Activated CD4-positive, alpha-beta T cell treated with anti-CD3 and anti-CD28 coated beads, Interleukin-2, amount 50 U/mL, for 16 hours (primary cell): Measurements from ENCODE around the gene SRRM1.

ENCODE experiments used
- DNase-seq: peaks from one replicate; pipeline ENCODE4 v3.0.0-alpha.2; 2020

Gene SRRM1, protein sequence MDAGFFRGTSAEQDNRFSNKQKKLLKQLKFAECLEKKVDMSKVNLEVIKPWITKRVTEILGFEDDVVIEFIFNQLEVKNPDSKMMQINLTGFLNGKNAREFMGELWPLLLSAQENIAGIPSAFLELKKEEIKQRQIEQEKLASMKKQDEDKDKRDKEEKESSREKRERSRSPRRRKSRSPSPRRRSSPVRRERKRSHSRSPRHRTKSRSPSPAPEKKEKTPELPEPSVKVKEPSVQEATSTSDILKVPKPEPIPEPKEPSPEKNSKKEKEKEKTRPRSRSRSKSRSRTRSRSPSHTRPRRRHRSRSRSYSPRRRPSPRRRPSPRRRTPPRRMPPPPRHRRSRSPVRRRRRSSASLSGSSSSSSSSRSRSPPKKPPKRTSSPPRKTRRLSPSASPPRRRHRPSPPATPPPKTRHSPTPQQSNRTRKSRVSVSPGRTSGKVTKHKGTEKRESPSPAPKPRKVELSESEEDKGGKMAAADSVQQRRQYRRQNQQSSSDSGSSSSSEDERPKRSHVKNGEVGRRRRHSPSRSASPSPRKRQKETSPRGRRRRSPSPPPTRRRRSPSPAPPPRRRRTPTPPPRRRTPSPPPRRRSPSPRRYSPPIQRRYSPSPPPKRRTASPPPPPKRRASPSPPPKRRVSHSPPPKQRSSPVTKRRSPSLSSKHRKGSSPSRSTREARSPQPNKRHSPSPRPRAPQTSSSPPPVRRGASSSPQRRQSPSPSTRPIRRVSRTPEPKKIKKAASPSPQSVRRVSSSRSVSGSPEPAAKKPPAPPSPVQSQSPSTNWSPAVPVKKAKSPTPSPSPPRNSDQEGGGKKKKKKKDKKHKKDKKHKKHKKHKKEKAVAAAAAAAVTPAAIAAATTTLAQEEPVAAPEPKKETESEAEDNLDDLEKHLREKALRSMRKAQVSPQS

DNA sequence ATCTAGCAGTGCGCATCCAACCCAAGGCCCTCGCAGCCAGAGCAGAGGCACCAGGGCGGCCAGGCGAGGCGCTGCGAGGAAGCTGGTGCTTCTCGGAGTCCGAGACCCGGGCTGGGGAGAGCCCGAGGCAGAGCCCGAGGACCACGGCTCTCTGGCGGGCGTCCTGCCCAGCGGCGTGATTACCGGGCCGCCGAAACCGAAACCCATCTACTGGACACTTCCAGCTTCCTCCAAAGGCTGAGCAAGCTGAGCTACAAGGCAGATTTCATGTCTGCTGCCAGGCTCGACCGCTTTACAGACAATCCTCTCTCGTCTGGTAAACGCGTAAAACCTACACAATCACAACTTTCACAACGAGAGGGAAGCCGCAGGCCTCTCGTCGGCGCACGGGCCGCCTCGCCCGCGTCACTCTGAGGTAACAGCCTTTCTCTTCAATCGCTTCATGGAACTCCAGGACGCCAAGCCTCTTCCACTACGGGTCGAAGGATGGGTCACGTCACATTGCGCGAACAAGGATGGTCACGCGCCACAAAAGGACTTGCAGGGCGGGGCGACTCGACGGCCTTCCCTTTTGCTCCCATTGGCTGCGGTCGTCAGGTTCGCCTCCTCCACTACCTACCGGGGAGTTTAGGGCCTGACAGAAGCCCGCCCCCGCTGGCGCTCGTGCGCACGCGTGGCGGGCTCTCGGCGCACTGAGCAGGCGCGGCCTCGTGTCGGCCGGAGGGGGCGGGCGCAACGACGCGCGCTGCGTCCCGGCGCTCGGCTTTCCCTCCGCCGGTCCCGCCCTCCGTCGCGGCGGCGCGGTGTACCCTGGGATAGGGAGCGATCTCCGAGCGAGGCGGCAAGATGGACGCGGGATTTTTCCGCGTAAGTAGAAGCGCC is at the start of gene SRRM1:
SRRM1 (plus strand) TSS at position 822 of the 882 bp plus-strand sequence; CDS start at position 847, 25 bp downstream.
- DNase-seq = peak; percentile 100

DNA sequence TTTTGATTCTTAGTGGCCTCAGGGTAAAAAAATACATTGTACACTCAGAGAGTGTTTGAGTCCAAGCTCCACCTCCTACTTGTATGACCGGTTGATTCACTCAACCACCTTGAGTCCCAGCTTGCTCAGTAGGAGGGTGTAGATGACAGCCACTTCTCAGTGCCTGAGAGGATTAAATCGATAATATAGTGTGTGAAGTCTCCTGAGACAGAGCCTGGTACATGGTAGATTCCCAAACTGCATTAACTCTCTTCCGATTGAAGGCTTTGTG is 48.8 kb upstream of the SRRM1 start:
- DNase-seq = no peak

DNA sequence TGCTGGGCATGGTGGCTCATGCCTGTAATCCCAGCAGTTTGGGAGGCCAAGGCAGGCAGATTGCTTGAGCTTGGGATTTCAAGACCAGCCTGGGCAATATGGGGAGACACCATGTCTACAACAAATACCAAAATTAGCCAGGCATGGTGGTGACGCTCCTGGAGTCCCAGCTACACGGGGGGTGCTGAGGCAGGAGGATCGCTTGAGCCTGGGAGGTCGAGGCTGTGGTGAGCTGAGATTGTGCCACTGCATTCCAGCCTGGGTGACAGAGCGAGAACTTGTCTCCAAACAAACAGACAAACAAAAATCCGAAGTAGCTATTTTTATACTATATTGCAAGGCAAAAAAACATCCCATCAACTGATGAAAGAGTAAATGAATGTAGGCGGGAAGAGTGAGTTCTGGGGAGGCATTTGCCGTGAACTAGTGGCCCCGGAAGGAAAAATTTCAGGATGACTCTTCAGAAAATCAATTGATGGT is 46.7 kb upstream of the SRRM1 start:
- DNase-seq = no peak

DNA sequence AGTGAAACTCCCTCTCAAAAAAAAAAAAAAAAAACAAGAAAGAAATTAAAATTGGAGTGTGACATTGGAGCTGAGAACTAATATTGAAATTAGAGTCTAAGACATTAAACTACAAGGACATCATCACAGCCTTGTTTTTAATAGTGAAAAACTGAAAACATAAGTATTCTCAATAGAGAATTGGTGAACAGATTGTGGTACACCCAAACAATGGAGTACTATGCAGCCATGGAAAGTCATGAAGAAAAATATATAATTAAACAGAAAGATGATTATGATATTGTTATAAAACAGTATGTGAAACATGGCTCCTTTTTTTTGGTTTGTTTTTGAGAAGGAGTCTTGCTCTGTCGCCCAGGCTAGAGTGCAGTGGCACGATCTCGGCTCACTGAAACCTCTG is 43.8 kb upstream of the SRRM1 start:
- no peak for DNase-seq

DNA sequence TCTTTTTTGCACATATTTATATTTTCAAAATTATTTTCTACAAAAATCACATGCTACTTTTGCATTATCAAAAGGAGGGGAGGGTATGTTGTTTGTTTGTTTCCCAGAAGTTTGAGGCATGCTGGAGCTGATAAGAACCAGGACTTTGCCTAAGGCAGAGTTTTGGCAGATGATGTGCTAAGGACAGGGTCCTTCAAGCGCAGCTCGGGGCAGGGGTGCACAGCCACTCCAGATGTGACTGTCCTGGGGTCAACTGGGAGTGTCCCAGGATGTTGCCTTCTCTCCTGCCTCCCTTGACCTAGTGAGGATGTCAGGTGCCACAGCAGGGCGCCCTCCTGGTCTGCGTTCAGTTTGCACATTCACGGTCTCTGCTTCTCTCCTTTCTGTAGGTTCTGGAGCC is 42.6 kb upstream of the SRRM1 start:
- no peak for DNase-seq

DNA sequence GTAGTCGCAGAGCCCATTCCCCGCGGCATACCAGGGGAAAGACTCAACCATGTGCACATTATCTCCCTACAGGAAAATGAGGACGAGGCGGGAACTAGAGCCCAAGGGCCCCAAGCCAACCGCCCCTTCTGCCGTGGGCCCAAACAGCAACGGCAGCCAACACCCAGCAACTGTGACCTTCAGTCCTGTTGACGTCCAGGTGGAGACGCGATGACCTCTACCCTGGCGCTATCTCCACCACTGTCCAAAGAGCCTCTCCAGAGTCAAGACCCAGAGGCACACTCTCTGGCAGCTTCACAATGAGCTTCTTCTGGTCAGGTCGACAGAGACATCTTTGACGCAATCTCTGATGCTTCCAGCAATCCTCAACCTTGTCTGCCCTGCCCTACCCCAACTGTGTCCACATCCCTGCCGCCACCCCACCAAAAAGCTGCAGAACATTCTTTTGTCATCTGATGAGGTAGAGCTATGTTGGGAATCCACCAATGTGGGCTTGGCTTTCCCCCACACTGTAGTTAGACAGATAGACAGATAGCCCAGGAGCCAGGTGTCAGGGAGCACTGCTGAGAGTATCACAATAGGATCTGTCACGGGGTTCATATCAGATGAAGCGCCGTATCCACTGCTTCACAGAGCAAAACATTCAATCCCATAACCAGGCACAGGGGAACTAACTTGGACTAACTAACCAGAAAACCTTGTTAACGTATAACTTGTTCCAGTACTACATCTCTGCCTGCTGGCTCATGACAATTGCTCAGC is 37.4 kb upstream of the SRRM1 start:
- DNase-seq = no peak

DNA sequence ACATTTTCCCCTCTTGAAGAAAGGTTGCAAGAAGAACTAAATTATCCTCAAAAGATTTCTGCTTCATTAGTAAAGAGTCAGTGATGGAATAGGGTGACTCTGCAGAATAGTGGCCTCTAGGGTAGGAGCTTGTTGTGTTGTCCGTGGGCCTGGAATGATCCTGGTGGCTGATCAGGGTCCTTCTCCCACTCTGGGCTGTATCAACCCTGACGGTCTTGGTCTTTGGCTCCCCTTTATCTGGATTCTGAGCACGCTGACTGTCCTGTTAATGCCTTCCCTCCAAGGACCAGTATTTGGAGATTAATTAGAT is 36.9 kb upstream of the SRRM1 start:
- no peak for DNase-seq

DNA sequence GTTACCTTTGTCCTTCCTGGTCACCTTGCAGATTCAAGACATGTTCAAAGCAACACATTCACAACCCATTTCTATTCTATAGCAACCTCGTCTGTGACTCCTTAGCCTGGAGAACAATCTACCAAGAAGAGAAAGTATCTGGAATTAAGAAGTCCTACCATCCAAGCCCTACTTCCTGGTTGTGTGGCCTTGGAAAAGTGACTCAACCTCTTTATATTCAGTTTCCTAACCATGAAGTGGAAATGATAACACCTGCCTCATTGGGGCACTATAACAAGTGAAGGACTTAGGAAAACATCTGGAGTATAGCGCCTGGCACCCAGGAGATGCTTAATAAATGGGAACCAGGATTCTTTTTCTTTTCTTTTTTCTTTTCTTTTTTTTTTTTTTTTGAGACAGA is 36.5 kb upstream of the SRRM1 start:
- no peak for DNase-seq

DNA sequence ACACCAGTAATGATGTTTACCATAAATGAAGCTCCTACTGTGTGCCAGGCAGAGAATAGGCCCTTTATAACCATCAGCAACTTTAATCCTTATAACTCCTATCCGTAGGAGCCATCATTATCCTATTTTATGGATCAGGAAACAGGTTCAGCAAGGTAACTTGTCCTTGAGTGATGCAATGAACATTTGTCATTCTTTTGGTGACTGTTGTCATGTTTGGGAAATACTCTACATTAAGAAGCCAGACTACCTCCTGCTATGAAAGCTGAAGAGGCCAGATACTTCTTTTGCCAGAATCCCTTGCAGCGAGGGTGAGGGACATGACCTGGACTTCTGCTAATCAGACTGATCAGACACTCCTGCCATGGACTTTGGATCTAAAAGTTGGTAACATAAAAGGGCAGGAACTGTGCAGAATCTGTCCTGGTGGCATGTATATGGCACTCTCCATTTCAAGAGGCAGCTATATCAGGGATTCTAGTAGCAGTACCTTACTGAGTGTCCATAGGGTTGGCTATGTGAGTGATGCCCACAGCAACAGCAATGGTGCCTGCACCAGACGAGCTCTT is 33.1 kb upstream of the SRRM1 start:
- no peak for DNase-seq

DNA sequence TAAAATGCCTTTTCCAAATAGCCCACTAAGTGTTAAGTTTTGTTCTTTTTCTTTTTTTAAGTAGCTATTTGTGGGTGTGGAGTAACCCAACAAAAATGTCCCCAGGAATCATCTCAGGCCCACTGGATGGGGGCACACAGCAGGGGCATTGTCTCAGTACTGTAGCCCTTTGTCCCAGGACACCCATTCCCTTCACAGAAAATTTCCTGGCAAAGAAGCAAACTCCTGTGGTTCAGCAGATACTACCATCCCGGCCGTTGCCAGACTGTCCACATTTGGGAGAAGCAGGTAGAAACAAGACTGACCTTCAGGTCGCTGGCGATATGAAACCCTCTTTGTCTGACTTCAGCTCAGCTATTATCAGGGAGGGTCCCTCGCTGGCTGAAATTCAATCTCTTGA is 23.7 kb upstream of the SRRM1 start:
- DNase-seq = no peak

DNA sequence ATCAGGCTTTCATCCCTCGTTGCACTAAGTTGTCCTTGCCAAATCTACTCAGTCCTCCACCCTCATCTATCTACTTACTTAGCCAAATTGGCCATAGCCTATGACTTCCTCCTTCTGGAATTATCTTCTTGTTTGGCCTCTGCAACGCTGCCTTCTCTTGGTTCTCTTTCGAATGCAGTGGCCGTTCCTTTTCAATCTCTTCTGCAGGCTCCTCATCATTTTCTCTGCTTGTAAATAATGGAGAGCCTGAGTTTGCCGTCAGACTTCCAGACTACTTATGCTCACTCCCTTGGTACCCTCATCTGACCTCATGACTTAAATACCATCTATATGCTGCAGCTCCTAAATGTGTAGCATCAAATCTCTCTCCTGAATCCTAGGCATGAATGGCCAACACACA is 22.4 kb upstream of the SRRM1 start:
- DNase-seq = no peak

DNA sequence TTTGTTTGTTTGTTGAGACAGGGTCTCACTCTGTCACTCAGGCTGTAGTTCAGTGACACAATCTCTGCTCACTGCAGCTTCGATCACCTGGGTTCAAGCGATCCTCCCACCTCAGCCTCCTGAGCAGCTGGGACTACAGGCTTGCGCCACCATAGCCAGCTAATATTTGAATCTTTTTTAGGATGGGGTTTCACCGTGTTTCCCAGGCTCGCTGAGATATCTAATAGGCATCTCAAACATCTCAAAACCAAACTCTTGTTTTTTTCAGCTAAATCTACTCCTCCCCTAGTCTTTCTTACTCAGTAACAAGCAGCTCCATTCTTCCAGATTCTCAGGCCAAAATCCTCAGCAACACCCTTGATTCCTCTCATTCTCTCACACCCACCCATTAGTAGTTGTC is 22.0 kb upstream of the SRRM1 start:
- DNase-seq = no peak

DNA sequence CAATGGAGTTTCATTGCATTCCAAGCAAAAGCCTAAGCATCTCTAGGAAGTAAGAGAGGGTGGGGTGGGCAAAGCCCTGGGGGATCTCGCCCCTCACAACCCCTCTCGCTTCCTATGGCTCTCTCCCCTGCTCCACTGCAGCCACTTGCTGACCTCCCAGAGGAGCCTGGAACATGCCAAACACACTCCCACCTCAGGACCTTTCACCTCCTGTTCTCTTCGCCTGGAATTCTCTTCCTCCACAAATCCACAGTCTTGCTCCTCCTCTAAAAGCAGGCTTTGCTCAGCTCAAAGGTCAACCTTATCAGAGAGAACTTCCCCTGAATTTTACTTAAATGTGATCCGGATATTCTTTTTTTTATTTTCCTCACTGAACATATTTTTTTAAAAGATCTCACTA is 20.9 kb upstream of the SRRM1 start:
- no peak for DNase-seq

DNA sequence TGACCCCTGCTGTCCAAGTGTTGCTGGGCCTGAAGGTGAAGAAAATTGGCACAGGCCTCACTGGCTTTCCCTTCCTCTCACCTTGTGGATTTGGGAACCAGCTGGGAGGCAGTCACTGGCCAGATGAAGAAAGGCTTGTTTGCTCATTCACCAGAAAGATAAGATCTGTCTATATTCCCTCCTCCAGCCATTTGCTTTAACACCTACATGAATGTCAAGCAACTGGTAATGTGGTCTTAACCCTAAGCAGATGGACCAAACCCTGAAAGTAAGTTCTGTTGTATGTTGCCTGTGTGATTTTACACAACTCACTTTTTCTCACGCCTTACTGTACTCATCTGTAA is 10.3 kb upstream of the SRRM1 start:
- no peak for DNase-seq

DNA sequence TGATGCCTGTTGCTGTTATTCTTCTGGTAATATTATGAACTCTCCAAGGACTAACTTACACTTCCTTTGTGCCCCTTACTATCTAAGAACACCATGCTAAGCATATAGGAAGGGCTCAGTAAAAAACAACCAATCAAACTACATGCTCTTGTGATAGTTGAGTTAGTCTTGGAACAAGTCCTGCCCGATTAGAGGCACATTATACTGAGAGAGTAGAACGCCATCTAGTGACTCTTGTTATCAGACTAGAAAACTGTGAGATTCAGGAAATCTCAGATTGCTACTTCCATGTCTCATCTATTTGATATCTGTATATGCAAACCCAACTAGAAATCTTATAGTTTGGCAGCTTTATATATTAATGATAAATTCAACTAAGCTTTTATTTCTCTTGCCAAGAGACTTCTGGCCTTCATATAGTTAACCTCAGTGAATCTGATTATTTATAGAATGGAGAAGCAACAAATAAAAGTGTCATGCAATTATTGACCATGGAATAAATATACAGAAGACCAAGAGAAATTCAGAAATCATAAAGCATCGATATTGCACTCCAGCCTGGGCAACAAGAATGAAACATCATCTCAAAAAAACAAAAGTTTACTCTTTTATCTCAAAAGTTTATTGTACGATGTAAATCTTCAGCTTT is 7.8 kb upstream of the SRRM1 start:
- DNase-seq = peak; percentile 56

DNA sequence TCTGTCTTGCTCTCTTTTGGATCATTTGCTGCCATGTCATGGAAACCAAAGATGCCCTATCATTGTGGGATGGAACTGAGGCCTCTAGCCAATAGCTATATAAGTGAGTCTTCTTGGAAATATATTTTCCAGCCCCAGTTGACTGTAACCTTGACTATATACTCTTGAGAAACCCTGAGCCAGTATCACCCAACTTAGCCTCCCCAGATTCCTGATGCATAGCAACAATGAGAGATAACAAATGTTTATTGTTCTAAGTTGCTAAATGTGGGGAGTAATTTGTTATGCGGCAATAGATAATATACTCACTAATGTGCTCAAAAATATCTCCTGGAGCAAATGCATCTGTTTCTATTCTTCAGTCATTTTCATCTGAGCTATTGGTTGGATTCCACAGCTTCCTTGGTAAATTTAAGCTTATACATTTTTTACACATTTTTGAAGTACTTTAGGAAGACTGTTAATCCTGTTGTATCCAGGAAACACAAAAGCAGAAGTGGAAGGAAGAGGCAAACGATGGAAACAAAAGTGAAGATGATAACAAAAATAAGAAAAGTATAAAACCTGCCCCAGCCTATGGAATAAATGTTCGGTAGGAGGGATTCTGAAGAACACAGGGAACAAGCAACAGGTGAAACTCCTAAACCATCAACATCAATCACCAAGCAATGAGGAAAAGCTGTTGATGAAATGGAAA is 6.3 kb upstream of the SRRM1 start:
- no peak for DNase-seq

DNA sequence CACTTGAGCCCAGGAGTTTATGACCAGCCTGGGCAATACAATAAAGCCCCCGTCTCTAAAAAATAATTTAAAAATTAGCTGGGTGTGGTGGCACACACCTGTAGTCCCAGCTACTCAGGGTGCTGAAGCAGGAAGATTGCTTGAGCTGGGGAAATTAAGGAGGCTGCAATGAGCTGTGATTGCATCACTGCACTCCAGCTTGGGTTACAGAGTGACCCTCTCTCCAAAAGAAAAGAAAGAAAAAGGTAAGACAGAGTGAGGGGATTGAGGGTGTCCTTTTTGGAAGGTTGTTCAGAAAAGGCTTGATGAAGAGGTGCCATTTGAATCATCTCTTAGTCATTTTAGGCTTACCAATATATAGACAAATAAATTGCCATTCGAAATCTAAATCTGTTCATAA is 4.0 kb upstream of the SRRM1 start:
- DNase-seq = no peak

DNA sequence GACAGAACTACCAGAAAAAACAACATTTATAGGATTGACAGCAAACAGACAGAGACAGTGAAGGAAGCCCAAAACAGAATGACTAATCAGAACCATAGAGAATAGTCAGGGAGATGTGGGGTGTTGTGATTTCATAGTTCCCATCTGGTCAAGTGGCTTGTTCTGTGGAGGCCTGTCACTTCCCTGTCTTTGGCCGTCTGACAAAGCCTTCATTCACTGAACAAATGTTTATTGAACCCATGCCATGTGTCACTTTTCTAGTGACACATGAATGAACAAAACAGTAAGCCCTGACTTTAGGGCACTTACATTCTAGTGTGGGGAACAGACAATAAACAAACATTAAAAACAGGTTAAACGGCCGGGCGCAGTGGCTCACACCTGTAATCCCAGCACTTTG is 3.2 kb upstream of the SRRM1 start:
- no peak for DNase-seq

DNA sequence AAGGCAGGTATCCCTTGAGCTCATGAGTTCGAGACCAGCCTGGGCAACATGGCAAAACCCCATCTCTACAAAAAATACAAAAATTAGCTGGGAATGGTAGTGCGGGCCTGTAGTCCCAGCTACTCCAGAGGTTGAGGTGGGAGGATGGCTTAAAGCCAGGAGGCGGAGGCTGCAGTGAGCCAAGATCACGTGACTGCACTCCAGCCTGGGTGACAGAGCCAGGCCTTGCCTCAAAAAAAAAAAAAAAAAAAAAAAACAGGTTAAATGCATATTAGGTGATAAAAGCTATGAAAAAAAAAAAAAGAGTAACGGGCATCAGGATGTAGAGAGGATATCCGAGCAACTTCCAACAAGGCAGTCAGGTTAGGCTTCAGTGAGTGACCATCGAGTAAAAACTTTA is 2.8 kb upstream of the SRRM1 start:
- no peak for DNase-seq

DNA sequence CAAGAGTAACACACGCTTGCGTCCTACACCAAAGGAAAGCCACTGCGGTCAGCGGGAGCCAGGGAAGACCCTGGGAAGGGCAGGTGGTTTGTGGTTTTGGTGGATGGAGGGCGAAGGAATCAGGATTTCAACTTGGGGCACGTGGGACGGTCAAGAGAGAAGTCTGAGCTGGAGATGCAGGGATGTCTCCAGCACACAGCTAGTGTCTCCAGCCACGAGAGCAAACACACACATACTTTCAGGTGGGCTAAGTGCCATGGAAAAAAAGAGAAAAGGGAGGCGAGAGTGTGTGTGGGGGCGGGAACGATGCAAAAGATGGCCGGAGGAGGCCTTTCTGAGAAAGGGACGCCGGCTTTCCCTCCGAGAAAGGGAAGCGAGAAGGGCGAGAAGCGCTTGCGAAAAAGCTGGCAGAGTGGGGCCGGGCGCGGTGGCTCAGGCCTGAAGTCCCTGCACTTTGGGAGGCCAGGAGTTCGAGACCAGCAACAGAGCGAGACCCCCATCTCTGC is 1.4 kb upstream of the SRRM1 start:
- DNase-seq = peak; percentile 47
